Mesendoderm (in vitro differentiated cells): Measurements from ENCODE around the gene SHISAL1.
A peak's percentile ranks its signal among the peaks of the same experiment; 100 is the strongest.

Source experiments
- DNase-seq: peaks from one replicate; pipeline ENCODE4 v3.0.0; 2013
- H2AK5ac ChIP-seq: 2 replicates; pipeline ENCODE4 v1.6.1; 2013; ENCODE audit warnings: low read length, inconsistent platforms
- H2BK120ac ChIP-seq: 2 replicates; pipeline ENCODE4 v1.6.1; 2013; ENCODE audit warnings: low read depth, mild to moderate bottlenecking, low read length, moderate library complexity, mixed read lengths
- H2BK15ac ChIP-seq: replicated peaks from 2 replicates; pipeline ENCODE4 v1.6.1; 2013; ENCODE audit warnings: low read depth, mild to moderate bottlenecking, moderate library complexity
- H2BK5ac ChIP-seq: 2 replicates; pipeline ENCODE4 v1.6.1; 2013; ENCODE audit warnings: low read length, inconsistent platforms
- H3K18ac ChIP-seq: 2 replicates; pipeline ENCODE4 v1.6.1; 2013; ENCODE audit warnings: mild to moderate bottlenecking, low read length, mixed read lengths
- H3K23ac ChIP-seq: one replicate; pipeline ENCODE4 v1.6.1; 2013; ENCODE audit warnings: low read length
- H3K27ac ChIP-seq: 2 replicates; pipeline ENCODE4 v1.5.1; 2013; ENCODE audit warnings: low read depth, mild to moderate bottlenecking, inconsistent platforms, low read length, moderate library complexity
- H3K27me3 ChIP-seq: 2 replicates; pipeline ENCODE4 v1.6.1; 2013; ENCODE audit warnings: low read length, control low read depth, mild to moderate bottlenecking, inconsistent platforms; ENCODE audit not compliant: insufficient read depth, poor library complexity
- H3K36me3 ChIP-seq: 2 replicates; pipeline ENCODE4 v1.6.1; 2013; ENCODE audit warnings: low read length, inconsistent platforms; ENCODE audit not compliant: control insufficient read depth, insufficient read depth
- H3K4ac ChIP-seq: one replicate; pipeline ENCODE4 v1.6.1; 2013; ENCODE audit warnings: low read depth, mild to moderate bottlenecking, low read length, moderate library complexity
- H3K4me1 ChIP-seq: 2 replicates; pipeline ENCODE4 v1.6.1; 2013; ENCODE audit warnings: low read depth, low read length, inconsistent platforms; ENCODE audit not compliant: control insufficient read depth
- H3K4me2 ChIP-seq: 2 replicates; pipeline ENCODE4 v1.6.1; 2013; ENCODE audit warnings: low read length
- H3K4me3 ChIP-seq: 2 replicates; pipeline ENCODE4 v1.5.1; 2013; ENCODE audit warnings: mild to moderate bottlenecking, low read length
- H3K56ac ChIP-seq: one replicate; pipeline ENCODE4 v1.6.1; 2013; ENCODE audit warnings: low read length
- H3K79me1 ChIP-seq: 2 replicates; pipeline ENCODE4 v1.6.1; 2013; ENCODE audit warnings: low read length, inconsistent platforms
- H3K79me2 ChIP-seq: 2 replicates; pipeline ENCODE4 v1.6.1; 2013; ENCODE audit warnings: mild to moderate bottlenecking, low read length; ENCODE audit not compliant: control insufficient read depth, insufficient read depth
- H3K9ac ChIP-seq: 2 replicates; pipeline ENCODE4 v1.6.1; 2013; ENCODE audit warnings: low read length, inconsistent platforms
- H4K5ac ChIP-seq: one replicate; pipeline ENCODE4 v1.6.1; 2013; ENCODE audit warnings: low read length
- H4K8ac ChIP-seq: one replicate; pipeline ENCODE4 v1.6.1; 2013; ENCODE audit warnings: low read depth, mild to moderate bottlenecking, control low read depth, low read length, moderate library complexity
- WGBS: extraction: QIAGEN DNeasy Blood & Tissue Kit; methylation state at CpG from one replicate; pipeline ENCODE4 v1.1.7; 2013; ENCODE audit warnings: low lambda C conversion rate, missing lambda C conversion rate; ENCODE audit not compliant: insufficient coverage; ENCODE audit errors: extremely low coverage; 5-methylcytosine and 5-hydroxymethylcytosine counted together

Gene SHISAL1

DNA sequence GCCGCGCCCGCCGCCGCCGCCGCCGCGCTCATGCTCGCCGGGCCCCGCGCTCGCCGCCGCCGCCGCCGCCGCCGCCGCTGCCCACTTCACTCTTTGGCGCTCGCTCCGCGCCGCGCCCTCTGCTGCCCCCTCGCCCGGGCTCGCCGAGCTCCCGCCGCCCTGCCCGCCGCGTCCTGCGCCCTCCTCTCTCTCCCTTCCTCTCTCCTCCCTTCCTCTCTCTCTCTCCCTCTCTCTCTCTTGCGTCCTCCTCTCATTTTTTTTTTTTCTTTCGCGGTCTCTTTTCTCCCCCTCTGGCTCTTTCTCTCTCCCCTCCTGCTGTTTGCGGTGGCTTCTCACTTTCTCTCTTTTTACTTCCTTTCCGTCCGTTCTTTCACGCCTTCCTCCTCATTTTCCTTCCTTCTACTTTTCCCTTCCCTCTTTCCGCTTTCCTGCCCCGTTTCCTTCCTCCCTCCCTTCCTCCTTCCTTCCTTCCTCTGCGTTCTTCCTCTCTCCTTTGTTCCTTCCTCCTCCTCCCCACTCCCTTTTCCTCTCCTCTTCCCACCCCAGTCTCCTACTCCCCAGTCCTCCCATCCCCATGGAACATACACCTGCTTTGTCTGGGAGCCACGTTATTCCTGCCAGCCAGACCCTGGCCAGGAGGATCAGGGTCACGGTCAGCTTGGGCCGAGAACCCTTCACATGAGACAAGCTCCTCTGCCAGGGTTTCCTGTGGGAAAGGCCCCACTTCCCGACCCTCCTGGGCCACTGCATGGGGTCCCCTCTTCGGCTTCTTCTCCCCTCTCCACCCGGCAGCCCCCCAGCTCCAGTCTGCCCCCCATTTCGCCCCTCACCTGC is 19.3 kb upstream of the SHISAL1 start:
- no peak overlapping the region for H2BK120ac ChIP-seq
- H2BK15ac ChIP-seq, result no peak overlapping the region
- WGBS, result no CpG with 5 or more reads among the region's 55 CpGs
- H4K8ac ChIP-seq, result no peak overlapping the region
- no peaks in the 10 kb centered on the region for H3K79me2 ChIP-seq
- H3K9ac ChIP-seq, result peak overlapping the region; percentile 17
- no peaks in the 10 kb centered on the region for H3K4me1 ChIP-seq
- H2BK5ac ChIP-seq, result no peak overlapping the region
- H3K27me3 ChIP-seq, result peaks cover 9% of the 10 kb centered on the region
- no peak overlapping the region for H3K18ac ChIP-seq
- H3K4ac ChIP-seq, result no peak overlapping the region
- peak overlapping the region; percentile 12 for H3K56ac ChIP-seq
- H4K5ac ChIP-seq, result no peak overlapping the region
- peak overlapping the region; percentile 25 for H3K4me2 ChIP-seq
- no peak overlapping the region for H2AK5ac ChIP-seq
- H3K27ac ChIP-seq, result no peak overlapping the region
- H3K79me1 ChIP-seq, result no peaks in the 10 kb centered on the region
- no peak overlapping the region for H3K4me3 ChIP-seq
- peak; percentile 23 for DNase-seq
- H3K36me3 ChIP-seq, result no peaks in the 10 kb centered on the region
- no peak overlapping the region for H3K23ac ChIP-seq

GRCh38 chr22:44330744-44331660 is 18.3 kb upstream of the SHISAL1 start:
- Histone ChIP-seq H3K4me2 (peak overlapping the region; percentile 52), H3K4ac (peak overlapping the region; percentile 8), H3K27ac (no peak overlapping the region), H3K79me1 (no peaks in the 10 kb centered on the region), H2BK15ac (no peak overlapping the region), H2BK5ac (no peak overlapping the region), H3K56ac (peak overlapping the region; percentile 73), H4K8ac (no peak overlapping the region), H3K4me3 (peak overlapping the region; percentile 22), H3K23ac (no peak overlapping the region), H3K36me3 (no peaks in the 10 kb centered on the region), H3K27me3 (peaks cover 9% of the 10 kb centered on the region), H3K79me2 (no peaks in the 10 kb centered on the region), H3K9ac (peak overlapping the region; percentile 41), H4K5ac (no peak overlapping the region), H3K4me1 (no peaks in the 10 kb centered on the region), H2BK120ac (no peak overlapping the region), H3K18ac (peak overlapping the region; percentile 17), H2AK5ac (no peak overlapping the region)
- DNase-seq, result no peak
- no CpG with 5 or more reads among the region's 103 CpGs for WGBS

DNA sequence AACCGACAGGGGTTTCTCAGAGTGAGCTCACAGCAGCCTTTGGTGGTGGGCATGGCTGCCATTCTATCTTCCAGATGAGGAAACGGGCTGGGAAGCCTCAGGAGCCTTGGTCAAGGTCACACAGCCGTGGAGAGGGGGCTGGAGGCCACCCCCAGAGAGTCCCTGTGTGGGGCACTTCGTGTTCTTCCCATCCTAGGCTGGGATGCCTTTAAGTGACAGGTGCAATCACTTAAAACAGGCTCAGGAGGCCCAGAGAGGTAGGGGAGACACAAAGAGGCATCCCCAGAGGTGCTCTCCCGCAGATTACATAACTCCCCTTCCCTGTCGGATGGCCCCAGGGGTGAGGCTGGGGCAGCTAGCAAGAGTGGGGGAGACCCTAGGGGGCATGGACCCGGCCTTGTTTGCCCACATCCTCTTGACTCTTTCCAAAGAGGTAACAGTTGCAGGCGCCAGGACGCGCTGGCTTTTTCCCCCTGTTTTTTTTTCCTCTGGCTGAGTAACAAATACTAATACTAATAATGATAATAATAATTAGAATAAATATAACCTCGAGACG is 17.5 kb upstream of the SHISAL1 start:
- Histone ChIP-seq H2BK120ac (no peak overlapping the region), H3K27ac (no peak overlapping the region), H3K18ac (no peak overlapping the region), H3K4me1 (no peaks in the 10 kb centered on the region), H2BK5ac (no peak overlapping the region), H4K8ac (no peak overlapping the region), H2AK5ac (no peak overlapping the region), H3K79me1 (no peaks in the 10 kb centered on the region), H3K27me3 (peaks cover 9% of the 10 kb centered on the region), H3K23ac (no peak overlapping the region), H2BK15ac (no peak overlapping the region), H3K36me3 (no peaks in the 10 kb centered on the region), H3K9ac (no peak overlapping the region), H3K4ac (no peak overlapping the region), H3K4me3 (no peak overlapping the region), H3K79me2 (no peaks in the 10 kb centered on the region), H3K4me2 (no peak overlapping the region), H4K5ac (no peak overlapping the region), H3K56ac (no peak overlapping the region)
- WGBS, result no CpG with 5 or more reads among the region's 12 CpGs
- no peak for DNase-seq

GRCh38 chr22:44329179-44329796 is 16.5 kb upstream of the SHISAL1 start:
- Histone ChIP-seq H3K4me3 (no peak overlapping the region), H2BK15ac (no peak overlapping the region), H3K23ac (no peak overlapping the region), H4K5ac (no peak overlapping the region), H3K27me3 (peaks cover 9% of the 10 kb centered on the region), H4K8ac (no peak overlapping the region), H3K27ac (no peak overlapping the region), H3K4me1 (no peaks in the 10 kb centered on the region), H3K4ac (no peak overlapping the region), H3K56ac (no peak overlapping the region), H3K36me3 (no peaks in the 10 kb centered on the region), H2BK5ac (no peak overlapping the region), H3K79me2 (no peaks in the 10 kb centered on the region), H3K18ac (no peak overlapping the region), H2AK5ac (no peak overlapping the region), H3K79me1 (no peaks in the 10 kb centered on the region), H3K9ac (no peak overlapping the region), H3K4me2 (no peak overlapping the region), H2BK120ac (no peak overlapping the region)
- WGBS, result no CpG with 5 or more reads among the region's 17 CpGs
- DNase-seq, result no peak

DNA sequence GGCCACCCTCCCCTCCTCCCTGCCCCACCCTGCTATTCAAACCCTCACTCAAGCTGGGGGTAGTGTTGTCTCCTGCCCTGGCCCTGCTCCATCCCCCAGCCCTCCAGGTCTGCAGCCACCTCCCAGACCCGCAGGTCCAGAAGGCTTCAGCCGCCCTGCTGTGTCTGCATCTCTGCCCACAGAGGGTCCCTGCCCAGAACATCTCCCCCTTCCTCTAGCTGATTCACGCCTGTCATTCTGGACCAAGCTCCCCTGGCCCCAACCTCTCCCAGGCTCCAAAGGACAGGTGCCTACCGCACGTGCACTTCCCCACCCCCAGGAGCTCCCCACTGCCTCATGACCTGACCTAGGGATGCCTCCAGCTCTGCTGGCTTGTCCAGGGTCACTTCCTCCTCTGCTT is 16.0 kb upstream of the SHISAL1 start:
- H4K5ac ChIP-seq, result no peak overlapping the region
- H3K4ac ChIP-seq, result no peak overlapping the region
- no peak overlapping the region for H2BK15ac ChIP-seq
- no peak overlapping the region for H3K4me2 ChIP-seq
- no peak overlapping the region for H3K9ac ChIP-seq
- H3K23ac ChIP-seq, result no peak overlapping the region
- no peaks in the 10 kb centered on the region for H3K79me2 ChIP-seq
- no peak overlapping the region for H4K8ac ChIP-seq
- no CpG with 5 or more reads among the region's 5 CpGs for WGBS
- no peak overlapping the region for H2BK5ac ChIP-seq
- H3K4me1 ChIP-seq, result no peaks in the 10 kb centered on the region
- no peaks in the 10 kb centered on the region for H3K79me1 ChIP-seq
- no peak overlapping the region for H3K56ac ChIP-seq
- no peak overlapping the region for H2BK120ac ChIP-seq
- no peak overlapping the region for H3K4me3 ChIP-seq
- H3K27me3 ChIP-seq, result peaks cover 9% of the 10 kb centered on the region
- DNase-seq, result no peak
- no peaks in the 10 kb centered on the region for H3K36me3 ChIP-seq
- H3K18ac ChIP-seq, result no peak overlapping the region
- H2AK5ac ChIP-seq, result no peak overlapping the region
- no peak overlapping the region for H3K27ac ChIP-seq
